GM12878 (cell line): ENCODE measurements around the gene UBE2E3. TPM values are rescaled to one million over a fixed set of nuclear protein-coding genes. Genes with fewer than 3 reads are reported as not detected.
A peak's percentile ranks its signal among the peaks of the same experiment; 100 is the strongest.

Experiments
- BCL11A ChIP-seq: IDR thresholded peaks from 2 replicates; pipeline ENCODE4 v1.6.1; 2011; ENCODE audit warnings: low read depth, low read length
- CTCF ChIP-seq, 3 experiments: IDR thresholded peaks in 2 of 3; conservative IDR thresholded peaks in 1 of 3; 2 replicates each; pipeline ENCODE4 v1.5.1; 2011; ENCODE audit warnings: low read depth in 3 of 3, low read length in 3 of 3, mild to moderate bottlenecking in 3 of 3, control low read depth in 2 of 3, moderate library complexity in 2 of 3, inconsistent platforms in 1 of 3, mixed read lengths in 1 of 3; ENCODE audit not compliant: control insufficient read depth in 2 of 3, insufficient read depth in 1 of 3; ENCODE audit errors: extremely low read depth in 1 of 3
- GATAD2B ChIP-seq: fragments of 450-650 bp; conservative IDR thresholded peaks from 2 replicates; pipeline ENCODE4 v1.6.1; 2017; ENCODE audit warnings: low read depth, mild to moderate bottlenecking, moderate library complexity
- HCFC1 ChIP-seq: fragments of 150-350 bp; IDR thresholded peaks from 2 replicates; pipeline ENCODE4 v1.6.1; 2014; ENCODE audit warnings: low read length
- IRF5 ChIP-seq: fragments of 450-650 bp; IDR thresholded peaks from 2 replicates; pipeline ENCODE4 v1.6.1; 2017; ENCODE audit warnings: borderline replicate concordance
- MAX ChIP-seq: IDR thresholded peaks from 2 replicates; pipeline ENCODE4 v1.6.1; 2012; ENCODE audit warnings: low read depth, low read length, improper control_type of control experiment
- MYC ChIP-seq: IDR thresholded peaks from 2 replicates; pipeline ENCODE4 v1.6.1; 2011; ENCODE audit warnings: mild to moderate bottlenecking, low read length, moderate library complexity, inconsistent platforms; ENCODE audit not compliant: insufficient read depth, insufficient replicate concordance, insufficient read length, severe bottlenecking
- POLR2A ChIP-seq: IDR thresholded peaks from 2 replicates; pipeline ENCODE4 v1.6.1; 2011; ENCODE audit warnings: low read depth, mild to moderate bottlenecking, low read length
- POU2F2 ChIP-seq: IDR thresholded peaks from 3 replicates; pipeline ENCODE4 v1.6.1; 2011; ENCODE audit warnings: low read depth, mild to moderate bottlenecking, low read length, borderline replicate concordance
- RUNX3 ChIP-seq: IDR thresholded peaks from 2 replicates; pipeline ENCODE4 v1.6.1; 2012; ENCODE audit warnings: low read length, inconsistent platforms
- SIX5 ChIP-seq: IDR thresholded peaks from 2 replicates; pipeline ENCODE4 v1.6.1; 2011; ENCODE audit warnings: mild to moderate bottlenecking, low read depth, low read length, moderate library complexity; ENCODE audit not compliant: severe bottlenecking
- SMC3 ChIP-seq: IDR thresholded peaks from 2 replicates; pipeline ENCODE4 v1.6.1; 2011; ENCODE audit warnings: low read length, improper control_type of control experiment, borderline replicate concordance
- SPI1 ChIP-seq: IDR thresholded peaks from 2 replicates; pipeline ENCODE4 v1.6.1; 2011; ENCODE audit warnings: low read depth, mild to moderate bottlenecking, low read length, moderate library complexity, borderline replicate concordance; ENCODE audit not compliant: insufficient read depth
- SREBF1 ChIP-seq: IDR thresholded peaks from 2 replicates; pipeline ENCODE4 v1.6.1; 2012; ENCODE audit warnings: mild to moderate bottlenecking, low read length
- SUPT20H ChIP-seq: IDR thresholded peaks from 2 replicates; pipeline ENCODE4 v1.6.1; 2011; ENCODE audit warnings: low read depth, mild to moderate bottlenecking, low read length, moderate library complexity, borderline replicate concordance; ENCODE audit not compliant: control insufficient read depth
- YY1 ChIP-seq: IDR thresholded peaks from 2 replicates; pipeline ENCODE4 v1.6.1; 2011; ENCODE audit warnings: low read depth, mild to moderate bottlenecking, low read length
- ZNF217 ChIP-seq: fragments of 450-650 bp; IDR thresholded peaks from 2 replicates; pipeline ENCODE4 v1.6.1; 2017; ENCODE audit warnings: antibody characterized with exemption, mild to moderate bottlenecking
- polyA plus RNA-seq, 11 experiments: library from polyadenylated mRNA; depleted of rRNA in 4 of 11; unstranded in 6 of 11; stranded (reverse) in 5 of 11; fragments of >200 nt; fragmentation: Nextera tagmentation in 4 of 11; fragmentation: Illumina TruSeq in 1 of 11; extraction: Ambion mirVana in 4 of 11; extraction: Trizol in 1 of 11; gene quantifications; 1 replicate in 1 of 11; 2 replicates in 10 of 11; pipeline versions ENCODE4 v1.2.1 to v1.2.3, GENCODE V29; 2011 to 2016; ENCODE audit warnings: inconsistent platforms in 2 of 11, missing spikeins in 2 of 11, low read depth in 1 of 11
- total RNA-seq, 4 experiments: library from RNA; depleted of rRNA in 3 of 4; stranded (reverse); fragments of >200 nt in 3 of 4; fragmentation: Illumina TruSeq in 1 of 4; extraction: Trizol in 1 of 4; gene quantifications; 2 replicates each; pipeline versions ENCODE4 v1.2.1 to v1.2.3, GENCODE V29; 2013 to 2021
- TF ChIP-seq, protein P1 (sequence below): fragments of 450-650 bp; IDR thresholded peaks from 2 replicates; pipeline ENCODE4 v1.6.1; 2017; ENCODE audit warnings: mild to moderate bottlenecking, low read depth, inconsistent platforms; ENCODE audit not compliant: poor library complexity, severe bottlenecking

The UBE2E3 gene
- total and polyA plus RNA-seq, 10 of the 15 experiments (the other 5 are each of a cell fraction or from before 2014, with no cell fraction given) = 14.9 to 50.0 (median 26.2) TPM

DNA sequence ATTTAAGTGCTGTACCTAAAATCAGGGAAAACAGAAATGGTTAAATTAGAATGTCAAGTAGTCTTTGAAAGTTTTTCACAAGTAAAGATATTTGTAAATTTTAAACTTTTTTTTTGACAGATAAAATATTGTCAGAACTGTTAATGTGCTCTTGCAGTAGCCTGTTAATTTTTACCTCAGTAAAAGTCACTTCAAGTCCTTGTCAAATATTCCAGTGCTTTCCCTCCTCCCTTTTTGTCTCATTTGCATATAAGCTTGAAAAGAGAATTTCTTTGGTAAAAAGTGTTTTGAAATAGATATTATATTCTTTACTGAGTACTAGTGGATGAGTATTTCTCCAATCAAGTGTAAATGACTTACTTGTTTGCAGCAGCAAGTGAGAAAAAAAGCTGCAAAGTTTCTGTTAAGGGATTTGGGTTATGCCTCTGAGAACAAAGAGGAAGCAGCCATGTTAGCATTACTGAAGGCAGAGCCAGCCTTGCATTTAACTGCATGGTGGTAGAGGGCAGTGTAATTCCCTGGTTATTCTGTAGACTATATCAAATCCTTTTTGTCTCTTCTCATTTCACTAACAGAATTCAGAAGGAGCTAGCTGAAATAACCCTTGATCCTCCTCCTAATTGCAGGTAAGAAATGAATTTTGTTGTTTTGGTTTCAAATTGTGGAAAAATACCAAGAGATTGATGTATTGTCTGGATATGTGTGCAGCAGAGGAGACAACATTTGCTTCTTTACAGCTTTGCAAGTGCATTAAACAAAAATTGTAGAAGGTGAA, 3.2 kb downstream of the UBE2E3 start (continued):
- TF ChIP-seq YY1 (peak; percentile 88), SMC3 (peak; percentile 29; the same call in 1 of the 2 replicates), SUPT20H (no peak), SIX5 (no peak), GATAD2B (no peak), IRF5 (no peak), MYC (no peak), BCL11A (no peak), POU2F2 (peak; percentile 58; the same call in 2 of the 3 replicates), HCFC1 (no peak), RUNX3 (no peak), CTCF (IDR thresholded peaks at IDR 0.05 in 2 of 3, conservative IDR thresholded peaks at IDR 0.05 in 1 of 3; ENCODE audit: control insufficient read depth in 2 of 3, extremely low read depth in 1 of 3, insufficient read depth in 1 of 3, low read depth in 3 of 3, low read length in 3 of 3) (peak; percentile 23 to 51 (median 36); a peak in 5 of 6 replicates), SREBF1 (no peak), POLR2A (no peak), ZNF217 (no peak), SPI1 (peak; percentile 28; the same call in 1 of the 2 replicates), MAX (no peak)
- TF ChIP-seq, protein P1, sequence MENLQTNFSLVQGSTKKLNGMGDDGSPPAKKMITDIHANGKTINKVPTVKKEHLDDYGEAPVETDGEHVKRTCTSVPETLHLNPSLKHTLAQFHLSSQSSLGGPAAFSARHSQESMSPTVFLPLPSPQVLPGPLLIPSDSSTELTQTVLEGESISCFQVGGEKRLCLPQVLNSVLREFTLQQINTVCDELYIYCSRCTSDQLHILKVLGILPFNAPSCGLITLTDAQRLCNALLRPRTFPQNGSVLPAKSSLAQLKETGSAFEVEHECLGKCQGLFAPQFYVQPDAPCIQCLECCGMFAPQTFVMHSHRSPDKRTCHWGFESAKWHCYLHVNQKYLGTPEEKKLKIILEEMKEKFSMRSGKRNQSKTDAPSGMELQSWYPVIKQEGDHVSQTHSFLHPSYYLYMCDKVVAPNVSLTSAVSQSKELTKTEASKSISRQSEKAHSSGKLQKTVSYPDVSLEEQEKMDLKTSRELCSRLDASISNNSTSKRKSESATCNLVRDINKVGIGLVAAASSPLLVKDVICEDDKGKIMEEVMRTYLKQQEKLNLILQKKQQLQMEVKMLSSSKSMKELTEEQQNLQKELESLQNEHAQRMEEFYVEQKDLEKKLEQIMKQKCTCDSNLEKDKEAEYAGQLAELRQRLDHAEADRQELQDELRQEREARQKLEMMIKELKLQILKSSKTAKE = no peak
